ENCODE measurements around the gene HTR3A.

The HTR3A gene

GRCh38 chr11:114017723-114018122 is 42.8 kb downstream of the HTR3A start:
- Histone ChIP-seq H3K4me3 (ENCODE audit: low read depth in 1 of 2, low read length in 1 of 2) (no peak overlapping the region), H3K9me3 (no peaks in the 10 kb centered on the region), H3K36me3 (no peaks in the 10 kb centered on the region), H3K27ac (no peak overlapping the region), H3K27me3 (no peaks in the 10 kb centered on the region), H3K4me1 (ENCODE audit: control insufficient read depth in 1 of 2, insufficient read depth in 1 of 2, low read depth in 1 of 2, low read length in 1 of 2) (no peaks in the 10 kb centered on the region)
- TF ChIP-seq, protein P1, sequence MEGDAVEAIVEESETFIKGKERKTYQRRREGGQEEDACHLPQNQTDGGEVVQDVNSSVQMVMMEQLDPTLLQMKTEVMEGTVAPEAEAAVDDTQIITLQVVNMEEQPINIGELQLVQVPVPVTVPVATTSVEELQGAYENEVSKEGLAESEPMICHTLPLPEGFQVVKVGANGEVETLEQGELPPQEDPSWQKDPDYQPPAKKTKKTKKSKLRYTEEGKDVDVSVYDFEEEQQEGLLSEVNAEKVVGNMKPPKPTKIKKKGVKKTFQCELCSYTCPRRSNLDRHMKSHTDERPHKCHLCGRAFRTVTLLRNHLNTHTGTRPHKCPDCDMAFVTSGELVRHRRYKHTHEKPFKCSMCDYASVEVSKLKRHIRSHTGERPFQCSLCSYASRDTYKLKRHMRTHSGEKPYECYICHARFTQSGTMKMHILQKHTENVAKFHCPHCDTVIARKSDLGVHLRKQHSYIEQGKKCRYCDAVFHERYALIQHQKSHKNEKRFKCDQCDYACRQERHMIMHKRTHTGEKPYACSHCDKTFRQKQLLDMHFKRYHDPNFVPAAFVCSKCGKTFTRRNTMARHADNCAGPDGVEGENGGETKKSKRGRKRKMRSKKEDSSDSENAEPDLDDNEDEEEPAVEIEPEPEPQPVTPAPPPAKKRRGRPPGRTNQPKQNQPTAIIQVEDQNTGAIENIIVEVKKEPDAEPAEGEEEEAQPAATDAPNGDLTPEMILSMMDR (IDR thresholded peaks at IDR 0.05) = no peak

DNA sequence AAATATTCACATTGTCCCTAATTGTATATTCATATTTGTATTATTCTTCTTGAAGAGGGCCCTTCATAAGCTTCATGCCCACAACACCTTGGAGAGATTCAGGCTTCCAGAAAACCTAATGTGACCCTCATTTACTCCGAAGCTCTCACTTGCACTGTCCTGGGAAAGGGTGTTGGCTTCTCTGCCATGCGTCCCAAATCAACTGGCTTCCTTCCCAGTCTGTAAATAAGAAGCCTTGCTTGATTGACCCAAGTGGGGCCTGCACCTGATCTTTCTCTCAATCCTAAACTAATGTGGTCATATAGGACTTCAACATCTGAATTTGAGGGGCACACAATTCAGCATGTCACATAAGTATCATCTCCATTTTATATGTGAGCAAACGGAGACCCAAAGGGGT is 44.1 kb downstream of the HTR3A start:
- Histone ChIP-seq H3K36me3 (no peaks in the 10 kb centered on the region), H3K4me1 (ENCODE audit: control insufficient read depth in 1 of 2, insufficient read depth in 1 of 2, low read depth in 1 of 2, low read length in 1 of 2) (no peaks in the 10 kb centered on the region), H3K27ac (no peak overlapping the region), H3K4me3 (ENCODE audit: low read depth in 1 of 2, low read length in 1 of 2) (no peak overlapping the region), H3K9me3 (no peaks in the 10 kb centered on the region), H3K27me3 (no peaks in the 10 kb centered on the region)
- TF ChIP-seq, protein P1 (IDR thresholded peaks at IDR 0.05) = no peak

- Histone ChIP-seq H3K27me3 (no peaks in the 10 kb centered on the region), H3K4me3 (ENCODE audit: low read depth in 1 of 2, low read length in 1 of 2) (no peak overlapping the region), H3K27ac (no peak overlapping the region), H3K9me3 (no peaks in the 10 kb centered on the region), H3K36me3 (no peaks in the 10 kb centered on the region), H3K4me1 (ENCODE audit: control insufficient read depth in 1 of 2, insufficient read depth in 1 of 2, low read depth in 1 of 2, low read length in 1 of 2) (no peaks in the 10 kb centered on the region)
- TF ChIP-seq, protein P1 (IDR thresholded peaks at IDR 0.05) = no peak
These were observed 44.7 kb downstream of the HTR3A start for GRCh38 chr11:114019574-114019973.

DNA sequence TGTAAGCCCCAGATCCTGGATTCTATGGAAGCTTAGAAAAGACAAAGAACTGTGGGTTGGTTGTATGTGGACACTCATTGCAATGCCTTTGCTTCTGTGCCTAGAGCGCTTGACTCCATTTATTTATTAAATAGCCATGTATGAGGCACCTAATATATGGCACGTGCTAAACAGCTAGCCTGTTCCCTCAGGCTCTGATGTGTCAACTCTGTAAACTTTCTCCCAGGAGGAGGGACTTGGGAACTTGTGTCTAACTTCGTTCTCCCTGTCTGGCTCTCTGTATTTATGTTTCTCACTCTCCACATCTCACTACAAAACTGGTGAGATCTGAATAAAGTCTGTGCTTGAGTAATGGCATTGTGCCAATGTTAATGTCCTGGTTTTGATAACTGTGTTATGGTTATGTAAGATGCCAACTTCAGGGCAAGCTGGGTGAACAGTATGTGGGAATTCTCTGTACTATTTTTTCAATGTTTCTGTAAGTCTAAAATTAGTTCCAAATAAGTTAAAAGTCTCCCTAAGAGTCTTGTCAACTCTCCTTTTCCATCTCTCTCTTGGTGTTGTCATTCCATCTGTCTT is 50.5 kb downstream of the HTR3A start:
- Histone ChIP-seq H3K9me3 (no peaks in the 10 kb centered on the region), H3K4me1 (ENCODE audit: control insufficient read depth in 1 of 2, insufficient read depth in 1 of 2, low read depth in 1 of 2, low read length in 1 of 2) (no peaks in the 10 kb centered on the region), H3K27me3 (peaks cover 6% of the 10 kb centered on the region), H3K27ac (no peak overlapping the region), H3K4me3 (ENCODE audit: low read depth in 1 of 2, low read length in 1 of 2) (no peak overlapping the region), H3K36me3 (no peaks in the 10 kb centered on the region)
- TF ChIP-seq, protein P1 (IDR thresholded peaks at IDR 0.05) = no peak

DNA sequence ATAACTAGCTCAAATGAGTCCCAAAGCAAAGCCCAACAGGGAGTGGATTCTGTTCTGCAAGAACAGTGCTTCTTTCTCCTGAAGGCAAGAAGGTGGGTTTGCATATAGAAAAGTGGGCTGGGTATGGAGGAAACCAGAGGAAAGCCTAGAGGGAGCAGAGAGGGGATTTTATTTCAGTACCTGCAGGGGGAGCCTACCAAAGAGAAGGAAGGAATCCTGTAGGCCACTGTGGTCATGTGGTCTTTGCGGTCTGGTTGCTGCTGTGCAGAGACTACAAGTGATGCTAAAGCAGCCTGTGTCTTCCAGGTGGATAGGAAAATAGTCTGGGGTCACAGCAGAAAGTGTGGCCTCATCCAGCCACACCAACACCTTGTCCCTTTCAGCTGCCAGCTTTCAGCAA is 51.4 kb downstream of the HTR3A start:
- TF ChIP-seq, protein P1 (IDR thresholded peaks at IDR 0.05) = no peak
- Histone ChIP-seq H3K9me3 (no peaks in the 10 kb centered on the region), H3K27me3 (peaks cover 6% of the 10 kb centered on the region)

More for the DNA sequence above, 51.4 kb downstream of the HTR3A start:
- peaks cover 0 to 1% of the 10 kb centered on the region in 2 experiments for H3K4me1 ChIP-seq (ENCODE audit: control insufficient read depth in 1 of 2, insufficient read depth in 1 of 2, low read depth in 1 of 2, low read length in 1 of 2)
- H3K27ac ChIP-seq = no peak overlapping the region
- no peaks in the 10 kb centered on the region for H3K36me3 ChIP-seq
- no peak overlapping the region for H3K4me3 ChIP-seq (ENCODE audit: low read depth in 1 of 2, low read length in 1 of 2)
